ENCODE results near the gene EXOC2. TPM values are rescaled to one million over a fixed set of nuclear protein-coding genes. Genes with fewer than 3 reads are reported as not detected.

The EXOC2 gene
- total RNA-seq, 1 experiment from 2014 or later: 30.5 TPM

DNA sequence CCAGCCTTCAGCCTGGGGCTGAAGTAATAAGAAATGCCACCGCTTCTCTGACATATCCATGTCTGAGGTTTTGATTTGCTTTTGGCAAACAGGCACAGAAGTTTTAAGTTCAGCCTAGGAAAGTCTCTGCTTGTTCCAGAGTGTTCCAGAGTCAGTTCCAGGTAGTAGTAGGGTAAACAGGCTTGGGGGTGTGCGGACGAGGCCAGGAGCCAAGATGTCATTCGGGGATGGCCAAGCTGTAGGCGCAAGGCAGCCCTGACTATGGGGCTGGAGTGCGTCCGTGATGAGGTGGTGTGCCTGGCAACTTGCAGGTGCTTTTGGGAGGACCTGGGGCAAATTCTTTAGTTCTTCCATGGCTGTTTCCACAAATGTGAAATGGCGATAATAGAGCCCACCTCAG lies 241.1 kb downstream of the EXOC2 start:
- Histone ChIP-seq H3K4me1 (ENCODE audit: control insufficient read depth, insufficient read depth, low read length) (no peaks in the 10 kb centered on the region), H3K27ac (ENCODE audit: low read length) (no peak overlapping the region), H3K27me3 (ENCODE audit: control insufficient read depth, insufficient read depth, low read length) (peaks cover 9% of the 10 kb centered on the region), H3K36me3 (ENCODE audit: control insufficient read depth, insufficient read depth, low read length) (no peaks in the 10 kb centered on the region), H3K4me3 (ENCODE audit: low read depth in 2 of 2, low read length in 2 of 2) (no peak overlapping the region), H3K9me3 (ENCODE audit: control insufficient read depth, insufficient read depth, low read depth, low read length) (no peaks in the 10 kb centered on the region)
- POLR2A ChIA-PET: no interaction called here
- in situ Hi-C loops (cut with HindIII; ENCODE audit: low pct_unique_long_range_greater_than_20kb, low sequenced_read_pairs): no loop called here
- DNase-seq (ENCODE audit: low read depth, low spot score): no peak
- TF ChIP-seq, protein P1, sequence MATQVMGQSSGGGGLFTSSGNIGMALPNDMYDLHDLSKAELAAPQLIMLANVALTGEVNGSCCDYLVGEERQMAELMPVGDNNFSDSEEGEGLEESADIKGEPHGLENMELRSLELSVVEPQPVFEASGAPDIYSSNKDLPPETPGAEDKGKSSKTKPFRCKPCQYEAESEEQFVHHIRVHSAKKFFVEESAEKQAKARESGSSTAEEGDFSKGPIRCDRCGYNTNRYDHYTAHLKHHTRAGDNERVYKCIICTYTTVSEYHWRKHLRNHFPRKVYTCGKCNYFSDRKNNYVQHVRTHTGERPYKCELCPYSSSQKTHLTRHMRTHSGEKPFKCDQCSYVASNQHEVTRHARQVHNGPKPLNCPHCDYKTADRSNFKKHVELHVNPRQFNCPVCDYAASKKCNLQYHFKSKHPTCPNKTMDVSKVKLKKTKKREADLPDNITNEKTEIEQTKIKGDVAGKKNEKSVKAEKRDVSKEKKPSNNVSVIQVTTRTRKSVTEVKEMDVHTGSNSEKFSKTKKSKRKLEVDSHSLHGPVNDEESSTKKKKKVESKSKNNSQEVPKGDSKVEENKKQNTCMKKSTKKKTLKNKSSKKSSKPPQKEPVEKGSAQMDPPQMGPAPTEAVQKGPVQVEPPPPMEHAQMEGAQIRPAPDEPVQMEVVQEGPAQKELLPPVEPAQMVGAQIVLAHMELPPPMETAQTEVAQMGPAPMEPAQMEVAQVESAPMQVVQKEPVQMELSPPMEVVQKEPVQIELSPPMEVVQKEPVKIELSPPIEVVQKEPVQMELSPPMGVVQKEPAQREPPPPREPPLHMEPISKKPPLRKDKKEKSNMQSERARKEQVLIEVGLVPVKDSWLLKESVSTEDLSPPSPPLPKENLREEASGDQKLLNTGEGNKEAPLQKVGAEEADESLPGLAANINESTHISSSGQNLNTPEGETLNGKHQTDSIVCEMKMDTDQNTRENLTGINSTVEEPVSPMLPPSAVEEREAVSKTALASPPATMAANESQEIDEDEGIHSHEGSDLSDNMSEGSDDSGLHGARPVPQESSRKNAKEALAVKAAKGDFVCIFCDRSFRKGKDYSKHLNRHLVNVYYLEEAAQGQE (IDR thresholded peaks at IDR 0.05; ENCODE audit: insufficient read depth in 1 of 2, low read depth in 2 of 2, low read length in 1 of 2): no peak
- TF ChIP-seq POLR2AphosphoS5 (IDR thresholded peaks at IDR 0.05; ENCODE audit: low read depth, low read length) (no peak), SIN3A (IDR thresholded peaks at IDR 0.05; ENCODE audit: borderline replicate concordance, insufficient read depth, low read depth, low read length) (no peak), TCF7L2 (IDR thresholded peaks at IDR 0.05; ENCODE audit: low read depth, low read length) (no peak)
- TF ChIP-seq, protein P2, sequence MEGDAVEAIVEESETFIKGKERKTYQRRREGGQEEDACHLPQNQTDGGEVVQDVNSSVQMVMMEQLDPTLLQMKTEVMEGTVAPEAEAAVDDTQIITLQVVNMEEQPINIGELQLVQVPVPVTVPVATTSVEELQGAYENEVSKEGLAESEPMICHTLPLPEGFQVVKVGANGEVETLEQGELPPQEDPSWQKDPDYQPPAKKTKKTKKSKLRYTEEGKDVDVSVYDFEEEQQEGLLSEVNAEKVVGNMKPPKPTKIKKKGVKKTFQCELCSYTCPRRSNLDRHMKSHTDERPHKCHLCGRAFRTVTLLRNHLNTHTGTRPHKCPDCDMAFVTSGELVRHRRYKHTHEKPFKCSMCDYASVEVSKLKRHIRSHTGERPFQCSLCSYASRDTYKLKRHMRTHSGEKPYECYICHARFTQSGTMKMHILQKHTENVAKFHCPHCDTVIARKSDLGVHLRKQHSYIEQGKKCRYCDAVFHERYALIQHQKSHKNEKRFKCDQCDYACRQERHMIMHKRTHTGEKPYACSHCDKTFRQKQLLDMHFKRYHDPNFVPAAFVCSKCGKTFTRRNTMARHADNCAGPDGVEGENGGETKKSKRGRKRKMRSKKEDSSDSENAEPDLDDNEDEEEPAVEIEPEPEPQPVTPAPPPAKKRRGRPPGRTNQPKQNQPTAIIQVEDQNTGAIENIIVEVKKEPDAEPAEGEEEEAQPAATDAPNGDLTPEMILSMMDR (IDR thresholded peaks at IDR 0.05): no peak
- no peak for ATAC-seq
- CTCF ChIA-PET: no interaction called here
- intact Hi-C loops (cut with micrococcal nuclease; ENCODE audit: unreplicated experiment): no loop called here
- no TSS peak for BruUV-seq (replicated peaks)

DNA sequence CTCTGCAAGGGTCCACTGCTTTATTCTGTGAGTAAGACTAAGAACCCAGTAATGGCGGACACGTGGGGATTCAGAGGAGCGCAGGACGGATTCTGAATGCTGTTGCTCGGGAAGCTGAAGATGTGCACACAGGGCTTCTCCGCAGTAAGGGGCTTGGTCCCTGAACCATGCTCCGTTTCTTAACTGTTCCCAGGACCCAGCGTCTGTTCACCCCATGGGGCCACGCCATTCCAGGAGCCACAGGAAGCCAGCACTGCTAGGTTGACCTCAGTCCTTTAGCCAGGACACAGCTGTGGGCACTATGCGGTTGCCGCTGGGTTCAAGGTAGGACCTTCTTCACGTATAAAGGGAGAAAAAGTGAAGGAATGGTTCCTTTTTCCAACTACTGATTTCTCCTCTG lies 241.6 kb downstream of the EXOC2 start:
- Histone ChIP-seq H3K4me3 (ENCODE audit: low read depth in 2 of 2, low read length in 2 of 2) (no peak overlapping the region), H3K4me1 (ENCODE audit: control insufficient read depth, insufficient read depth, low read length) (no peaks in the 10 kb centered on the region), H3K9me3 (ENCODE audit: control insufficient read depth, insufficient read depth, low read depth, low read length) (no peaks in the 10 kb centered on the region), H3K36me3 (ENCODE audit: control insufficient read depth, insufficient read depth, low read length) (no peaks in the 10 kb centered on the region), H3K27ac (ENCODE audit: low read length) (no peak overlapping the region), H3K27me3 (ENCODE audit: control insufficient read depth, insufficient read depth, low read length) (peaks cover 9% of the 10 kb centered on the region)
- no peak for ATAC-seq
- intact Hi-C loops (cut with micrococcal nuclease; ENCODE audit: unreplicated experiment): no loop called here
- POLR2A ChIA-PET: no interaction called here
- no TSS peak for BruUV-seq (replicated peaks)
- CTCF ChIA-PET: no interaction called here
- DNase-seq (ENCODE audit: low read depth, low spot score): no peak
- no peak for TF ChIP-seq TCF7L2 (IDR thresholded peaks at IDR 0.05; ENCODE audit: low read depth, low read length)
- TF ChIP-seq POLR2AphosphoS5 (IDR thresholded peaks at IDR 0.05; ENCODE audit: low read depth, low read length): no peak
- TF ChIP-seq, protein P1 (IDR thresholded peaks at IDR 0.05; ENCODE audit: insufficient read depth in 1 of 2, low read depth in 2 of 2, low read length in 1 of 2): no peak
- TF ChIP-seq SIN3A (IDR thresholded peaks at IDR 0.05; ENCODE audit: borderline replicate concordance, insufficient read depth, low read depth, low read length): no peak
- TF ChIP-seq, protein P2 (IDR thresholded peaks at IDR 0.05): no peak
- in situ Hi-C loops (cut with HindIII; ENCODE audit: low pct_unique_long_range_greater_than_20kb, low sequenced_read_pairs): no loop called here

Measured in Panc1 (cell line).